Measurements from ENCODE around the gene PRKCB. TPM values are rescaled to one million over a fixed set of nuclear protein-coding genes. Genes with fewer than 3 reads are reported as not detected.

Gene PRKCB
- total and polyA plus RNA-seq, 2 of the 8 experiments (the other 6 are each of a cell fraction or from before 2014, with no cell fraction given): 7.1 to 12.1 TPM

DNA sequence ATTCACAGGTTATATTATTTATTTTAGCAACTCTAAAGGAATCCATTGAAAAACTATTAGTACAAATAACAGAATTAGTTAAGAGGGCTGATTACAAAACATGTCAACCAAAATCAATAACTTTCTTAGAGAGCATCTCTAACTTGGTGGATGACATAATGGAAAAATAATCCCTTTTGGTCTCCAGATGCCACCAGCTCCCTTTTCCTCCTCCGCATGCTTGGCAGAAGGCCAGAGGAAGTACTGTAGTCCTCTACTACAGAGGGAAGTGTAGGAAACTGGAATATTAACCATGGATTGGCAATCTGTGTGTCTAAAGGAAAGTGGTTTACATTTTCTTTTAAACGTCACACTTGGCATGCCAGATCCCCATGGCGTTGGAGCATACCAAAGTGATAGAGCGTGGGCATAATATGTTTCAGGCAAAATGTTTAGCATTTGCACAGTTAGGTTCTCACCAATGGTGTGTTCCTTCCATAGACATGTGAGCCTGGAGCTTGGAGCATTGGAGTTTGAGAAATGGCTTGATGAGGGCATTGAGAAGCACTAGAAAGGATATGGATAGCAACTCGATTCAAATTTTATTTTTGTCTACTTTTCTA lies 106.3 kb downstream of the PRKCB start:
- H2AK5ac ChIP-seq (ENCODE audit: low read depth, low read length): no peak overlapping the region
- no peak overlapping the region for H2AFZ ChIP-seq (ENCODE audit: low read length)
- H3K23me2 ChIP-seq (ENCODE audit: low read depth, low read length): no peaks in the 10 kb centered on the region
- no peak overlapping the region for H4K91ac ChIP-seq (replicated peaks; ENCODE audit: insufficient read length, low read length)
- H2BK5ac ChIP-seq (ENCODE audit: low read depth, low read length): no peak overlapping the region
- no peak overlapping the region for H4K8ac ChIP-seq (ENCODE audit: extremely low read depth, insufficient read depth, low read length)
- FAIRE-seq (no peak), DNase-seq (ENCODE audit: low read depth in 1 of 2, low spot score in 2 of 2) (no peak)
- H3K18ac ChIP-seq (ENCODE audit: extremely low read depth, low read length): no peak overlapping the region
- H2BK15ac ChIP-seq (ENCODE audit: low read length): no peak overlapping the region
- no peak overlapping the region for H3K4me3 ChIP-seq (ENCODE audit: extremely low read depth in 1 of 4, insufficient read depth in 2 of 4, low read depth in 3 of 4, low read length in 4 of 4)
- H4K5ac ChIP-seq (ENCODE audit: insufficient read length, low read depth, low read length): no peak overlapping the region
- H3K9ac ChIP-seq (replicated peaks in 1 of 4; ENCODE audit: extremely low read depth in 1 of 4, low read depth in 3 of 4, low read length in 3 of 4): no peak overlapping the region
- no peaks in the 10 kb centered on the region for H4K20me1 ChIP-seq (replicated peaks in 1 of 2; ENCODE audit: control insufficient read depth in 1 of 2, insufficient read depth in 2 of 2, low read length in 2 of 2)
- no peak overlapping the region for H3K56ac ChIP-seq (replicated peaks; ENCODE audit: insufficient read length, low read depth, low read length)
- no peak overlapping the region for H2BK12ac ChIP-seq (ENCODE audit: low read depth, low read length)
- H3K27ac ChIP-seq (ENCODE audit: low read depth, low read length): no peak overlapping the region
- H3K27me3 ChIP-seq (replicated peaks in 1 of 4; ENCODE audit: control insufficient read depth in 3 of 4, extremely low read depth in 1 of 4, insufficient read depth in 3 of 4, low read length in 3 of 4): no peaks in the 10 kb centered on the region
- H3K79me1 ChIP-seq (ENCODE audit: low read depth, low read length): no peaks in the 10 kb centered on the region
- H3K4ac ChIP-seq (replicated peaks; ENCODE audit: insufficient read length, low read depth, low read length): no peak overlapping the region
- H3K79me2 ChIP-seq (ENCODE audit: control insufficient read depth in 1 of 2, insufficient read depth in 2 of 2, low read length in 2 of 2): no peaks in the 10 kb centered on the region
- no peaks in the 10 kb centered on the region for H3K9me3 ChIP-seq (ENCODE audit: insufficient read depth in 2 of 2, low read depth in 1 of 2, low read length in 1 of 2)
- 92% methylated on average over 5 of the region's 5 CpGs; no CpG with 5 or more reads in 1 of the 2 experiments for WGBS, 2 experiments (ENCODE audit: extremely low coverage in 1 of 2, insufficient coverage in 1 of 2, insufficient read length in 1 of 2, insufficient replicate concordance in 2 of 2, low coverage in 1 of 2, low lambda C conversion rate in 2 of 2, missing lambda C conversion rate in 1 of 2)
- ChIA-PET CTCF (ENCODE audit: partially characterized antibody) (interaction anchor here (1.3 kb wide), 1 partner anchor 68 kb away, joined by 3 read pairs; no protein-coding TSS in a partner anchor), POLR2A (ENCODE audit: partially characterized antibody) (no interaction called here)
- H2BK20ac ChIP-seq (ENCODE audit: low read length): no peak overlapping the region
- no peak overlapping the region for H2BK120ac ChIP-seq (replicated peaks; ENCODE audit: low read depth, low read length)
- H3K36me3 ChIP-seq (ENCODE audit: control insufficient read depth in 2 of 4, insufficient read depth in 4 of 4, low read length in 3 of 4): no peaks in the 10 kb centered on the region
- H3K14ac ChIP-seq (ENCODE audit: insufficient read length): no peak overlapping the region
- H3K23ac ChIP-seq (ENCODE audit: insufficient read length): no peak overlapping the region
- no peak overlapping the region for H3K4me2 ChIP-seq (ENCODE audit: insufficient read depth in 1 of 2, low read depth in 2 of 2, low read length in 2 of 2)
- peaks cover 0 to 3% (median 0%) of the 10 kb centered on the region in 4 experiments; a peak in 1 of 7 replicates for H3K4me1 ChIP-seq (replicated peaks in 1 of 4; ENCODE audit: control insufficient read depth in 3 of 4, insufficient read depth in 4 of 4, low read length in 3 of 4)
- no peak for TF ChIP-seq TAF7 (optimal IDR thresholded peaks at IDR 0.05; ENCODE audit: borderline replicate concordance, low read depth, low read length)
- TF ChIP-seq SIRT6 (IDR thresholded peaks at IDR 0.05; ENCODE audit: low read length): no peak
- TF ChIP-seq BCL11A (IDR thresholded peaks at IDR 0.05; ENCODE audit: low read depth in 2 of 2, low read length in 2 of 2): no peak
- TF ChIP-seq RAD21 (IDR thresholded peaks at IDR 0.05 in 1 of 2, conservative IDR thresholded peaks at IDR 0.05 in 1 of 2; ENCODE audit: low read depth in 2 of 2, low read length in 2 of 2): no peak
- no peak for TF ChIP-seq TCF12 (IDR thresholded peaks at IDR 0.05; ENCODE audit: low read depth, low read length)
- TF ChIP-seq NRF1 (IDR thresholded peaks at IDR 0.05; ENCODE audit: low read depth, low read length): no peak
- TF ChIP-seq SP2 (IDR thresholded peaks at IDR 0.05; ENCODE audit: low read length): no peak
- TF ChIP-seq NANOG (IDR thresholded peaks at IDR 0.05; ENCODE audit: insufficient read depth, low read depth, low read length, poor library complexity, severe bottlenecking): no peak
- TF ChIP-seq CEBPB (IDR thresholded peaks at IDR 0.05; ENCODE audit: low read depth, low read length): no peak
- no peak for TF ChIP-seq BACH1 (IDR thresholded peaks at IDR 0.05; ENCODE audit: low read length)
- TF ChIP-seq SIX5 (IDR thresholded peaks at IDR 0.05; ENCODE audit: low read depth, low read length): no peak
- TF ChIP-seq RXRA (IDR thresholded peaks at IDR 0.05; ENCODE audit: insufficient read depth, low read depth, low read length): no peak
- no peak for TF ChIP-seq SAP30 (IDR thresholded peaks at IDR 0.05; ENCODE audit: insufficient read depth, insufficient replicate concordance, low read length)
- no peak for TF ChIP-seq YY1 (IDR thresholded peaks at IDR 0.05; ENCODE audit: low read depth, low read length)
- no peak for TF ChIP-seq MAFK (IDR thresholded peaks at IDR 0.05; ENCODE audit: low read depth, low read length)
